HCT116 (cell line): ENCODE results near the gene KCNJ10. TPM values are rescaled to one million over a fixed set of nuclear protein-coding genes. Genes with fewer than 3 reads are reported as not detected.

Source experiments
- ATAC-seq: fragments of 200-7000 bp; cut with Tn5 transposase; 2 replicates; pipeline ENCODE4 v1.9.1; 2020; ENCODE audit warnings: mild to moderate bottlenecking, moderate library complexity
- BruUV-seq: library from RNA; stranded (reverse); fragments of 400-500 nt; replicated peaks from 2 replicates; lab custom pipeline; 2021; lab: Mats Ljungman, UMichigan
- CTCF ChIA-PET: fragments of 300-600 bp; sonication (Branson Sonifier 250); formaldehyde crosslinking; loops from one replicate; lab custom pipeline; 2021; ENCODE audit warnings: antibody characterized with exemption; lab: Charles Lee
- POLR2A ChIA-PET: fragments of 300-600, 350-600 bp; sonication (Branson Sonifier 250); formaldehyde crosslinking; loops from one replicate; lab custom pipeline; 2021; ENCODE audit warnings: antibody characterized with exemption; lab: Charles Lee
- RAD21 ChIA-PET, 2 experiments: fragments of 300-600 bp; sonication (Branson Sonifier 250); formaldehyde crosslinking; loops; one replicate each; lab custom pipeline; 2023; ENCODE audit warnings: low total read pairs in 2 of 2; ENCODE audit not compliant: uncharacterized antibody in 2 of 2, unreplicated experiment in 2 of 2, low non-redundant PET in 1 of 2; lab: Charles Lee
- DNase-seq: peaks from one replicate; pipeline ENCODE4 v3.0.0-alpha.2; 2010; ENCODE audit warnings: low read depth, low spot score
- H2AFZ ChIP-seq: fragments of 200-600 bp; shearing (Covaris generic), sonication (generic); 2 replicates; pipeline ENCODE4 v1.6.1; 2017; ENCODE audit warnings: low read depth, mixed run types, mixed read lengths, antibody characterized with exemption, low read length; ENCODE audit not compliant: poor library complexity, severe bottlenecking
- H3K27ac ChIP-seq: 2 replicates; pipeline ENCODE4 v1.5.1; 2012; ENCODE audit warnings: low read depth, low read length
- H3K27me3 ChIP-seq: fragments of 200-600 bp; sonication (generic); 2 replicates; pipeline ENCODE4 v1.6.1; 2016; ENCODE audit warnings: mixed run types, low read length, mixed read lengths; ENCODE audit not compliant: insufficient read depth
- H3K36me3 ChIP-seq, 2 experiments: fragments of 200-500 bp in 1 of 2; fragments of 200-600 bp in 1 of 2; sonication (Bioruptor generic) in 1 of 2; sonication (generic) in 1 of 2; 2 replicates each; pipeline versions ENCODE4 v1.5.1 to v1.6.1; 2014 to 2016; ENCODE audit warnings: low read length in 2 of 2, inconsistent platforms in 1 of 2, mixed read lengths in 1 of 2, mixed run types in 1 of 2; ENCODE audit not compliant: insufficient read depth in 2 of 2, control insufficient read depth in 1 of 2
- H3K4me1 ChIP-seq, 2 experiments: fragments of 200-600 bp in 1 of 2; sonication (generic) in 1 of 2; 2 replicates each; pipeline versions ENCODE4 v1.5.1 to v1.6.1; 2012 to 2017; ENCODE audit warnings: low read length in 2 of 2, inconsistent platforms in 1 of 2, mild to moderate bottlenecking in 1 of 2, mixed read lengths in 1 of 2, mixed run types in 1 of 2, moderate library complexity in 1 of 2; ENCODE audit not compliant: insufficient read depth in 2 of 2, control insufficient read depth in 1 of 2
- H3K4me2 ChIP-seq: fragments of 200-600 bp; sonication (generic); 2 replicates; pipeline ENCODE4 v1.6.1; 2017; ENCODE audit warnings: mixed run types, low read length, mixed read lengths
- H3K4me3 ChIP-seq, 2 experiments: fragments of 200-600 bp in 1 of 2; sonication (generic) in 1 of 2; replicated peaks in 1 of 2; 2 replicates each; pipeline ENCODE4 v1.5.1; 2011 to 2016; ENCODE audit warnings: low read length in 2 of 2, control low read depth in 1 of 2, low read depth in 1 of 2, mild to moderate bottlenecking in 1 of 2, mixed read lengths in 1 of 2, mixed run types in 1 of 2
- H3K79me2 ChIP-seq: fragments of 200-600 bp; sonication (generic); 2 replicates; pipeline ENCODE4 v1.6.1; 2017; ENCODE audit warnings: mild to moderate bottlenecking, mixed run types, low read length, moderate library complexity, mixed read lengths; ENCODE audit not compliant: insufficient read depth
- H3K9ac ChIP-seq: fragments of 200-600 bp; sonication (generic); 2 replicates; pipeline ENCODE4 v1.6.1; 2016; ENCODE audit warnings: low read length, mixed read lengths
- H3K9me2 ChIP-seq: fragments of 200-600 bp; sonication (generic), shearing (Covaris generic); 2 replicates; pipeline ENCODE4 v1.6.1; 2017; ENCODE audit warnings: mixed run types, mild to moderate bottlenecking, moderate library complexity; ENCODE audit not compliant: insufficient read depth
- H3K9me3 ChIP-seq, 2 experiments: fragments of 200-500 bp in 1 of 2; fragments of 200-600 bp in 1 of 2; sonication (Bioruptor generic) in 1 of 2; sonication (generic) in 1 of 2; 2 replicates each; pipeline ENCODE4 v1.6.1; 2014 to 2017; ENCODE audit warnings: low read length in 2 of 2, mixed read lengths in 2 of 2, inconsistent platforms in 1 of 2, low read depth in 1 of 2, mild to moderate bottlenecking in 1 of 2, mixed run types in 1 of 2, moderate library complexity in 1 of 2; ENCODE audit not compliant: control insufficient read depth in 1 of 2, insufficient read depth in 1 of 2
- H4K20me1 ChIP-seq: fragments of 200-600 bp; sonication (generic), shearing (Covaris generic); 2 replicates; pipeline ENCODE4 v1.6.1; 2017; ENCODE audit warnings: mixed run types, mild to moderate bottlenecking, moderate library complexity; ENCODE audit not compliant: insufficient read depth
- CBX3 ChIP-seq: IDR thresholded peaks from 2 replicates; pipeline ENCODE4 v1.6.1; 2012; ENCODE audit warnings: low read depth
- EGR1 ChIP-seq: IDR thresholded peaks from 2 replicates; pipeline ENCODE4 v1.6.1; 2012; ENCODE audit warnings: low read depth
- ELF1 ChIP-seq: IDR thresholded peaks from 2 replicates; pipeline ENCODE4 v1.6.1; 2012; ENCODE audit warnings: low read depth, borderline replicate concordance
- EZH2 ChIP-seq: fragments of 200-600 bp; sonication (generic); IDR thresholded peaks from 2 replicates; pipeline ENCODE4 v1.6.1; 2017; ENCODE audit warnings: antibody characterized with exemption, mixed run types
- EZH2phosphoT487 ChIP-seq: fragments of 200-600 bp; IDR thresholded peaks from 2 replicates; pipeline ENCODE4 v1.6.1; 2018; ENCODE audit warnings: antibody characterized with exemption, borderline replicate concordance
- POLR2AphosphoS5 ChIP-seq: IDR thresholded peaks from 2 replicates; pipeline ENCODE4 v1.6.1; 2011; ENCODE audit warnings: mild to moderate bottlenecking, low read depth, low read length, moderate library complexity
- RAD21 ChIP-seq: IDR thresholded peaks from 2 replicates; pipeline ENCODE4 v1.6.1; 2012; ENCODE audit warnings: low read depth, mild to moderate bottlenecking
- SIN3A ChIP-seq: IDR thresholded peaks from 2 replicates; pipeline ENCODE4 v1.6.1; 2012; ENCODE audit warnings: low read depth
- SRF ChIP-seq: IDR thresholded peaks from 2 replicates; pipeline ENCODE4 v1.6.1; 2012; ENCODE audit warnings: low read depth
- YY1 ChIP-seq: IDR thresholded peaks from 2 replicates; pipeline ENCODE4 v1.6.1; 2011; ENCODE audit warnings: low read length, low read depth, moderate library complexity, mild to moderate bottlenecking; ENCODE audit not compliant: insufficient replicate concordance; ENCODE audit errors: extremely low read depth
- ZNF274 ChIP-seq: fragments of 200-500 bp; sonication (Bioruptor generic); IDR thresholded peaks from 2 replicates; pipeline ENCODE4 v1.6.1; 2014; ENCODE audit warnings: mild to moderate bottlenecking, low read depth, low read length, inconsistent platforms
- intact Hi-C: fragments of 100-400 bp; cut with micrococcal nuclease; formaldehyde crosslinking; loops from 2 replicates; pipeline ENCODE4 v1.10.0; 2022
- total RNA-seq: library from RNA; stranded (reverse); gene quantifications from one replicate; pipeline ENCODE4 v1.2.1, GENCODE V29; 2021; ENCODE audit not compliant: unreplicated experiment
- TF ChIP-seq, protein P1 (sequence below): IDR thresholded peaks from 2 replicates; pipeline ENCODE4 v1.6.1; 2012
- TF ChIP-seq, protein P2 (sequence below): IDR thresholded peaks from 2 replicates; pipeline ENCODE4 v1.6.1; 2012; ENCODE audit warnings: low read depth

Gene KCNJ10
- total RNA-seq, 1 experiment from 2014 or later: 0.57 TPM

DNA sequence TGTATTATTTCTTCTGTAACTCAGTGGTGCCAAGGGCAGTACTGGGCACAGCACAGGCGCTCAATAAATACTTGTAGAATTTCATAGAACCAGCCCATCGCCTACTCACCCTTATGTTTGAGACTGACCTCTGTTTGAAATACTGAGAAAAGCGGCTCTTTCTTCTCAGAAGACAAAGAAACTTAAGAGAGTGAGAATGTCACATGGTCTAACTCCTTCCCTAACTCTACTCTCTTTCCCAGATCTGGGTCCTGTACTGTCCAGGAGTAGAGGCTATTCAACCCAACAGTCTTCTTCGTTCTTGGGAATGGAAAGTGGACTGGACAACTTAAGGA is 24.3 kb upstream of the KCNJ10 start:
- Histone ChIP-seq H3K27me3 (no peaks in the 10 kb centered on the region), H3K9me3 (no peaks in the 10 kb centered on the region), H3K36me3 (no peaks in the 10 kb centered on the region; a peak in 2 of 4 replicates), H3K9me2 (no peaks in the 10 kb centered on the region), H3K79me2 (peaks cover 4% of the 10 kb centered on the region; the same call in 1 of the 2 replicates), H3K4me1 (peaks cover 7 to 16% of the 10 kb centered on the region in 2 experiments), H3K27ac (no peak overlapping the region)
- no TSS peak for BruUV-seq
- CTCF ChIA-PET: no interaction called here
- DNase-seq: no peak
- intact Hi-C loops: no loop called here
- no peak for TF ChIP-seq POLR2AphosphoS5
- TF ChIP-seq CBX3: no peak
- TF ChIP-seq, protein P1, sequence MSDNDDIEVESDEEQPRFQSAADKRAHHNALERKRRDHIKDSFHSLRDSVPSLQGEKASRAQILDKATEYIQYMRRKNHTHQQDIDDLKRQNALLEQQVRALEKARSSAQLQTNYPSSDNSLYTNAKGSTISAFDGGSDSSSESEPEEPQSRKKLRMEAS: no peak
- TF ChIP-seq ZNF274: no peak
- no peak for TF ChIP-seq EZH2phosphoT487
- TF ChIP-seq RAD21: no peak
- TF ChIP-seq EGR1: no peak
- no peak for TF ChIP-seq SIN3A
- TF ChIP-seq, protein P2, sequence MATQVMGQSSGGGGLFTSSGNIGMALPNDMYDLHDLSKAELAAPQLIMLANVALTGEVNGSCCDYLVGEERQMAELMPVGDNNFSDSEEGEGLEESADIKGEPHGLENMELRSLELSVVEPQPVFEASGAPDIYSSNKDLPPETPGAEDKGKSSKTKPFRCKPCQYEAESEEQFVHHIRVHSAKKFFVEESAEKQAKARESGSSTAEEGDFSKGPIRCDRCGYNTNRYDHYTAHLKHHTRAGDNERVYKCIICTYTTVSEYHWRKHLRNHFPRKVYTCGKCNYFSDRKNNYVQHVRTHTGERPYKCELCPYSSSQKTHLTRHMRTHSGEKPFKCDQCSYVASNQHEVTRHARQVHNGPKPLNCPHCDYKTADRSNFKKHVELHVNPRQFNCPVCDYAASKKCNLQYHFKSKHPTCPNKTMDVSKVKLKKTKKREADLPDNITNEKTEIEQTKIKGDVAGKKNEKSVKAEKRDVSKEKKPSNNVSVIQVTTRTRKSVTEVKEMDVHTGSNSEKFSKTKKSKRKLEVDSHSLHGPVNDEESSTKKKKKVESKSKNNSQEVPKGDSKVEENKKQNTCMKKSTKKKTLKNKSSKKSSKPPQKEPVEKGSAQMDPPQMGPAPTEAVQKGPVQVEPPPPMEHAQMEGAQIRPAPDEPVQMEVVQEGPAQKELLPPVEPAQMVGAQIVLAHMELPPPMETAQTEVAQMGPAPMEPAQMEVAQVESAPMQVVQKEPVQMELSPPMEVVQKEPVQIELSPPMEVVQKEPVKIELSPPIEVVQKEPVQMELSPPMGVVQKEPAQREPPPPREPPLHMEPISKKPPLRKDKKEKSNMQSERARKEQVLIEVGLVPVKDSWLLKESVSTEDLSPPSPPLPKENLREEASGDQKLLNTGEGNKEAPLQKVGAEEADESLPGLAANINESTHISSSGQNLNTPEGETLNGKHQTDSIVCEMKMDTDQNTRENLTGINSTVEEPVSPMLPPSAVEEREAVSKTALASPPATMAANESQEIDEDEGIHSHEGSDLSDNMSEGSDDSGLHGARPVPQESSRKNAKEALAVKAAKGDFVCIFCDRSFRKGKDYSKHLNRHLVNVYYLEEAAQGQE: no peak
- no peak for TF ChIP-seq SRF
- TF ChIP-seq YY1: no peak
- no peak for TF ChIP-seq ELF1
- no peak for TF ChIP-seq EZH2
- TF ChIP-seq, all 23 proteins: peak for 0
- Histone ChIP-seq H3K4me2 (no peak overlapping the region), H3K4me3 (no peak overlapping the region), H2AFZ (no peak overlapping the region), H3K9ac (no peak overlapping the region), H4K20me1 (no peaks in the 10 kb centered on the region)
- RAD21 ChIA-PET: no interaction called here
- ATAC-seq: no peak
- POLR2A ChIA-PET: no interaction called here
